ENCODE results near the gene SSB.
A peak's percentile ranks its signal among the peaks of the same experiment; 100 is the strongest.
"Not testable (repeated sequence)": the region's sequence is repeated elsewhere in the genome, so short reads cannot be mapped to it uniquely, and the experiment has no call there.

Gene SSB

DNA sequence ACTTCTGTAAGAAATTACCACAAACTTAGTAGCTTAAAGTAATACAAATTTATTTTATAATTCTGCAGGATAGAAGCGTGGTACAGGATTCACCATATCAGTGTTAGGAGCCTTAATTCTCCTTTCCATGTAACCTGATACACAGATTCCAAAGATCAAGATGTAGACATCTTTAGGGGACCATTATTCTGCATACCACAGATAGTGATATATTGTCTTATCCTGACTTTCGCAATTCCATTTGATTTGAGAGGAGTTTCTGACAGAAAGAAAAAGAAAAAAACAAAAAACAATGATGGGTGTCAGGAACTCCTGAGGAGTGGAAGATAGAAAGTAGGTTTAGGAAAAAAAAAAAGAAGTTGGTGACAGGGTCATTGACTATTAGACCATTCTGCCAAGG lies 40.9 kb upstream of the SSB start:
- Mint-ChIP-seq H3K9me3 (peaks cover 39% of the 10 kb centered on the region), H3K36me3 (ENCODE audit: low read depth) (peaks cover 75% of the 10 kb centered on the region), H3K4me3 (no peak overlapping the region), H3K27me3 (ENCODE audit: low read depth, poor library complexity) (no peaks in the 10 kb centered on the region), H3K27ac (peak overlapping the region; percentile 63), H3K4me1 (peaks cover 4% of the 10 kb centered on the region)
- TF ChIP-seq, protein P1, sequence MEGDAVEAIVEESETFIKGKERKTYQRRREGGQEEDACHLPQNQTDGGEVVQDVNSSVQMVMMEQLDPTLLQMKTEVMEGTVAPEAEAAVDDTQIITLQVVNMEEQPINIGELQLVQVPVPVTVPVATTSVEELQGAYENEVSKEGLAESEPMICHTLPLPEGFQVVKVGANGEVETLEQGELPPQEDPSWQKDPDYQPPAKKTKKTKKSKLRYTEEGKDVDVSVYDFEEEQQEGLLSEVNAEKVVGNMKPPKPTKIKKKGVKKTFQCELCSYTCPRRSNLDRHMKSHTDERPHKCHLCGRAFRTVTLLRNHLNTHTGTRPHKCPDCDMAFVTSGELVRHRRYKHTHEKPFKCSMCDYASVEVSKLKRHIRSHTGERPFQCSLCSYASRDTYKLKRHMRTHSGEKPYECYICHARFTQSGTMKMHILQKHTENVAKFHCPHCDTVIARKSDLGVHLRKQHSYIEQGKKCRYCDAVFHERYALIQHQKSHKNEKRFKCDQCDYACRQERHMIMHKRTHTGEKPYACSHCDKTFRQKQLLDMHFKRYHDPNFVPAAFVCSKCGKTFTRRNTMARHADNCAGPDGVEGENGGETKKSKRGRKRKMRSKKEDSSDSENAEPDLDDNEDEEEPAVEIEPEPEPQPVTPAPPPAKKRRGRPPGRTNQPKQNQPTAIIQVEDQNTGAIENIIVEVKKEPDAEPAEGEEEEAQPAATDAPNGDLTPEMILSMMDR (IDR thresholded peaks at IDR 0.05): no peak
- DNase-seq: no peak

DNA sequence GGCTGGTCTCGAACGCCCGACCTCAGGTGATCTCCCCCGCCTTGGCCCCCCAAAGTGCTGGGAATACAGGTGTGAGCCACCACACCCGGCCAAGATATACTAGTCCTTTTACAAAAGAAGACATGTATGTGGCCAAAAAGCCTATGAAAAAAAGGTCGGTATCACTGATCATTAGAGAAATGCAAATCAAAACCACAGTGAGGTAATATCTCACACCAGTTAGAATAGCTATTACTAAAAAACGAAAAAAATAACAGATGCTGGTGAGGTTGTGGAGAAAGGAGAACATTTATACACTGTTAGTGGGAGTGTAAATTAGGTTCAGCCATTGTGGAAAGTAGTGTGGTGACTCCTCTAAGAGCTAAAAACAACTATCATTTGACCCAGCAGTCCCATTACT lies 38.7 kb upstream of the SSB start:
- Mint-ChIP-seq H3K27ac (no peak overlapping the region), H3K27me3 (ENCODE audit: low read depth, poor library complexity) (no peaks in the 10 kb centered on the region), H3K36me3 (ENCODE audit: low read depth) (peaks cover 73% of the 10 kb centered on the region), H3K9me3 (peaks cover 44% of the 10 kb centered on the region), H3K4me1 (peaks cover 4% of the 10 kb centered on the region), H3K4me3 (no peak overlapping the region)
- no peak for DNase-seq
- TF ChIP-seq, protein P1 (IDR thresholded peaks at IDR 0.05): no peak

DNA sequence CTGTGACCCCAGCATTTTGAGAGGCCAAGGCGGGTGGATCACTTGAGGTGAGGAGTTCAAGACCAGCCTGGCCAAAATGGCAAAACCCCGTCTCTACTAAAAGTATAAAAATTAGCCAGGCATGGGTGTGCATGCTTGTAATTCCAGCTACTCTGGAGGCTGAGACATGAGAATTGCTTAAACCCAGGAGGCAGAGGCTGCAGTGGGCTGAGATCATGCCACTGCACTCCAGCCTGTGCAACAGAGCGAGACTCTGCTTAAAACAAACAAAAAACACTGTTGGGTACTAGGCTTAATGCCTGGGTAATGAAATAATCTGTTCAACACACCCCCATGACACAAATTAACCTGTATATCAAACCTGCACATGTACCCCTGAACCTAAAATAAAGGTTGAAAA lies 37.9 kb upstream of the SSB start:
- Mint-ChIP-seq H3K36me3 (ENCODE audit: low read depth) (peaks cover 65% of the 10 kb centered on the region), H3K9me3 (peaks cover 39% of the 10 kb centered on the region)
- H3K27ac Mint-ChIP-seq; H3K4me3 Mint-ChIP-seq; H3K27me3 Mint-ChIP-seq (ENCODE audit: low read depth, poor library complexity); H3K4me1 Mint-ChIP-seq; DNase-seq: not testable (repeated sequence)

DNA sequence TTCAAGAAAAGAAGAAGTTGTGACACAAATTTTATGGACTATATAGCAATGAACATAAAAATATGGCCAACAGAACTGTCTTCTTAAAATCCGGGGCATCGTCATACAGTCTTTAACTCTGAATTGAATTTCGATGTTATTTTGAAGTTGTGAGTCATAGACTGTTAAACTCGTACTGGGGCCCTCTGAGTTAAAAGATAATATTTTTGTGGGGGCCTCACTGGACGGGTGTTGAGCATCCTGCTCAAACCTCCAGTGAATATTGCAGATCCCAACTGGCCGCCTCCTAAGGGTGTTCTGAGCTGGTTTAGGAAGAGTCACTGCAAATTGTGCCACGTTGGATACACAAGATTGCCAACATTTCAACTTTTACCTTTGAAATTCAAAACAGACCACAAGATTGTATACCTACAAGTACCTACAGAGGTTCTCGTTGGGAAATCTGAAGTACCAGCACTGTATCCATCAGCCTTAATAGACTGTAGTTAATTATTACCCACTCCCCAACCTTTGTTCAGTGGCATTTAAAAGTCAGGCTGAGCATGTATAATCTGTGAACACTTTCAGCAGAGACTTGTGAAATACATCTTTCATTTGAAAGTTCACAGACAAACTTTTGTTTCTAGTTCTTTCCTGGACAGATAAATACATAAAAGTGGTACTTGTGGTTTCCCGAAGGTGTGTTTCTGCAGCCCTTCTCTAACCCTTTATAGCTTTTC lies 37.3 kb upstream of the SSB start:
- no peak for DNase-seq
- no peaks in the 10 kb centered on the region for H3K27me3 Mint-ChIP-seq (ENCODE audit: low read depth, poor library complexity)
- H3K4me1 Mint-ChIP-seq: peaks cover 4% of the 10 kb centered on the region
- TF ChIP-seq, protein P1 (IDR thresholded peaks at IDR 0.05): no peak
- H3K36me3 Mint-ChIP-seq (ENCODE audit: low read depth): peaks cover 61% of the 10 kb centered on the region
- H3K9me3 Mint-ChIP-seq: peaks cover 33% of the 10 kb centered on the region
- no peak overlapping the region for H3K4me3 Mint-ChIP-seq
- no peak overlapping the region for H3K27ac Mint-ChIP-seq

DNA sequence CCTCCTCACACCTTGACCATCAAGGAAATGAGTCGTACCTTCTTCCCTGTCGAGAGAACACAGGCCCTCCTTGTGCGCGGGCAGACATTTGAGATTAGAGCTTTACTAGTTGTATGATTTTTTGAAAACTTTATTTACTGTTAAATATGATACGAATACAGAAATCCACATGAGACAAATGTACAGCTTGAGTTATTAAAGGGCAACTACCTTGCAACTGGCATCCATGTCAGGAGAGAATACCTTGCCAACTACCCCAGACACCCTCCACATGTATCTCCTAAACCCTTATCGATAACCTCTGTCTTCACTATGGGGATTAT lies 36.7 kb upstream of the SSB start:
- no peak for DNase-seq
- Mint-ChIP-seq H3K27me3 (ENCODE audit: low read depth, poor library complexity) (no peaks in the 10 kb centered on the region), H3K4me3 (no peak overlapping the region), H3K4me1 (peaks cover 4% of the 10 kb centered on the region), H3K36me3 (ENCODE audit: low read depth) (peaks cover 61% of the 10 kb centered on the region), H3K9me3 (peaks cover 31% of the 10 kb centered on the region), H3K27ac (no peak overlapping the region)
- TF ChIP-seq, protein P1 (IDR thresholded peaks at IDR 0.05): no peak

DNA sequence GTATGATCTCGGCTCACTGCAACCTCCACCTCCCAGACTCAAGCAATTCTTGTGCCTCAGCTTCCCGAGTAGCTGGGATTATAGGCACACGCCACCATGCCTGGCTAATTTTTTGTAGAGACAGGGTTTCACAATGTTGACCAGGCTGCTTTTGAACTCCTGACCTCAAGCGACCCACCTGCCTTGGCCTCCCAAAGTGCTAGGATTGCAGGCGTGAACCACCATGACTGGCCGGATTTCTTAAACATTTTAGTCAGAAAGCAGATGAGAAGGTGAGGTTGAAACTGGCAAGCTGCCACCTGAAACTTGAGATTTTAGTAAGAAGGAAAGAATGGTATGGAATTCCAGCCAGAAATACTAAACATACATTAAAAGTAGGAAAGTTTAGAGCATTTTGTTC lies 33.1 kb upstream of the SSB start:
- DNase-seq: no peak
- H3K27ac Mint-ChIP-seq: no peak overlapping the region

More for the DNA sequence above, 33.1 kb upstream of the SSB start:
- TF ChIP-seq, protein P1 (IDR thresholded peaks at IDR 0.05): no peak
- Mint-ChIP-seq H3K4me1 (no peaks in the 10 kb centered on the region), H3K27me3 (ENCODE audit: low read depth, poor library complexity) (no peaks in the 10 kb centered on the region), H3K4me3 (no peak overlapping the region), H3K9me3 (peaks cover 20% of the 10 kb centered on the region), H3K36me3 (ENCODE audit: low read depth) (peaks cover 51% of the 10 kb centered on the region)

Data from nephron progenitor cell (in vitro differentiated cells).